ENCODE measurements around the gene HDGF. TPM values are rescaled to one million over a fixed set of nuclear protein-coding genes. Genes with fewer than 3 reads are reported as not detected.

HDGF gene
- total RNA-seq, 4 donors from 2014 or later: 180 to 278 (median 236) TPM

GRCh38 chr1:156738916-156739315 lies 12.6 kb downstream of the HDGF start:
- H3K27me3 ChIP-seq: no peaks in the 10 kb centered on the region
- H3K36me3 ChIP-seq: peaks cover 26 to 70% (median 35%) of the 10 kb centered on the region in 3 donors
- intact Hi-C loops (cut with DNase I): no loop called here
- H3K27ac ChIP-seq: no peak overlapping the region
- 75 to 76% methylated on average over 2 of the region's 2 CpGs for WGBS, 2 donors
- no peak for TF ChIP-seq POLR2A (IDR thresholded peaks at IDR 0.05)
- TF ChIP-seq CTCF (IDR thresholded peaks at IDR 0.05): no peak
- H3K4me1 ChIP-seq: peaks cover 0 to 34% (median 15%) of the 10 kb centered on the region in 3 donors
- no peak overlapping the region for H3K4me3 ChIP-seq
- DNase-seq: no peak
- H3K9me3 ChIP-seq: no peaks in the 10 kb centered on the region

- no peak for DNase-seq
- no peaks in the 10 kb centered on the region for H3K9me3 ChIP-seq
- 77 to 81% methylated on average over 3 of the region's 10 CpGs for WGBS, 2 donors
- no peaks in the 10 kb centered on the region for H3K27me3 ChIP-seq
- intact Hi-C loops (cut with DNase I): no loop called here
- peaks cover 22 to 70% (median 31%) of the 10 kb centered on the region in 3 donors for H3K36me3 ChIP-seq
- no peak overlapping the region for H3K27ac ChIP-seq
- no peak overlapping the region for H3K4me3 ChIP-seq
- peaks cover 0 to 29% (median 15%) of the 10 kb centered on the region in 3 donors for H3K4me1 ChIP-seq
- TF ChIP-seq CTCF (IDR thresholded peaks at IDR 0.05): no peak
- TF ChIP-seq POLR2A (IDR thresholded peaks at IDR 0.05): no peak
Measured at GRCh38 chr1:156738407-156738806, 13.1 kb downstream of the HDGF start.

GRCh38 chr1:156733989-156734584 lies 17.4 kb downstream of the HDGF start:
- TF ChIP-seq POLR2A (IDR thresholded peaks at IDR 0.05) (no peak), CTCF (IDR thresholded peaks at IDR 0.05) (no peak)
- 93% methylated on average over 12 of the region's 20 CpGs; no CpG with 5 or more reads in 1 of the 2 donors for WGBS, 2 donors
- H3K4me3 ChIP-seq: no peak overlapping the region
- H3K9me3 ChIP-seq: no peaks in the 10 kb centered on the region
- DNase-seq: no peak
- intact Hi-C loops (cut with DNase I): no loop called here
- peaks cover 15 to 72% (median 18%) of the 10 kb centered on the region in 3 donors for H3K36me3 ChIP-seq
- no peaks in the 10 kb centered on the region for H3K27me3 ChIP-seq
- peaks cover 0 to 17% (median 5%) of the 10 kb centered on the region in 3 donors for H3K4me1 ChIP-seq
- no peak overlapping the region for H3K27ac ChIP-seq

- intact Hi-C loops (cut with DNase I): loop anchor here (5.0 kb wide), 1 partner anchor 37 kb away; no protein-coding TSS in a partner anchor
- Histone ChIP-seq H3K9me3 (no peaks in the 10 kb centered on the region), H3K27ac (peak within 1 kb of the TSS; percentile 97 to 99 (median 98)), H3K4me1 (peaks cover 20 to 58% (median 34%) of the 10 kb centered on the region in 3 donors), H3K36me3 (peaks cover 2 to 41% (median 6%) of the 10 kb centered on the region in 3 donors), H3K27me3 (no peaks in the 10 kb centered on the region), H3K4me3 (peak within 1 kb of the TSS; percentile 77 to 92 (median 87))
- 3 to 4% methylated on average over 10 to 21 of the region's 57 CpGs for WGBS, 2 donors
- DNase-seq: peak; percentile 85
- peak in 2 of 4 donors; percentile 4 to 8 for TF ChIP-seq POLR2A (IDR thresholded peaks at IDR 0.05)
- TF ChIP-seq CTCF (IDR thresholded peaks at IDR 0.05): peak in 1 of 6 experiments; percentile 15
Measured at GRCh38 chr1:156728599-156729462, 22.6 kb downstream of the HDGF start, which contains the start of gene ISG20L2. TSS of gene ISG20L2 (minus strand) at chr1:156728766. CDS start at chr1:156727652, 1,114 bp downstream.
